Breast epithelium (tissue), 4 donors: ENCODE results near the gene DAPK3. TPM values are rescaled to one million over a fixed set of nuclear protein-coding genes. Genes with fewer than 3 reads are reported as not detected.

ENCODE experiments used
- DNase-seq, 2 donors: peaks; one replicate each; pipeline ENCODE4 v3.0.0-alpha.2; 2019; ENCODE audit warnings: low spot score in 2 of 2
- H3K27ac ChIP-seq, 2 donors: fragments of 200-600 bp; sonication (generic) in 1 of 2; one replicate each; pipeline ENCODE4 v1.5.1; 2016 to 2019; ENCODE audit warnings: mild to moderate bottlenecking in 1 of 2
- H3K27me3 ChIP-seq, 2 donors: fragments of 200-600 bp; sonication (generic) in 1 of 2; one replicate each; pipeline versions ENCODE4 v1.5.1 to v1.6.0; 2017 to 2019; ENCODE audit warnings: control low read depth in 1 of 2, mild to moderate bottlenecking in 1 of 2
- H3K36me3 ChIP-seq: fragments of 200-600 bp; one replicate; pipeline ENCODE4 v1.5.1; 2019
- H3K4me1 ChIP-seq, 2 donors: fragments of 200-600 bp; sonication (generic); one replicate each; pipeline ENCODE4 v1.5.1; 2016 to 2019; ENCODE audit warnings: control low read depth in 1 of 2
- H3K4me3 ChIP-seq, 3 donors: fragments of 200-600 bp; sonication (generic); 1 replicate in 2 of 3; 2 replicates in 1 of 3; pipeline ENCODE4 v1.5.1; 2016 to 2019; ENCODE audit warnings: mild to moderate bottlenecking in 3 of 3, moderate library complexity in 2 of 3
- H3K9me3 ChIP-seq, 2 donors: fragments of 200-600 bp; sonication (generic) in 1 of 2; one replicate each; pipeline ENCODE4 v1.5.1; 2016 to 2019; ENCODE audit warnings: control low read depth in 1 of 2
- CTCF ChIP-seq, 3 donors: fragments of 450-650 bp; IDR thresholded peaks; one replicate each; pipeline ENCODE4 v1.5.1; 2016 to 2017; ENCODE audit warnings: antibody characterized with exemption in 3 of 3, mild to moderate bottlenecking in 3 of 3, moderate library complexity in 3 of 3
- POLR2A ChIP-seq: fragments of 450-650 bp; IDR thresholded peaks from one replicate; pipeline ENCODE4 v1.6.1; 2016; ENCODE audit warnings: antibody characterized with exemption, mild to moderate bottlenecking, moderate library complexity
- POLR2AphosphoS5 ChIP-seq, 3 donors: sonication (generic); formaldehyde crosslinking; IDR thresholded peaks; one replicate each; pipeline ENCODE4 v1.6.1; 2017; ENCODE audit warnings: antibody characterized with exemption in 3 of 3
- intact Hi-C: fragments of 100-400 bp; cut with DNase I; formaldehyde crosslinking; loops from one replicate; pipeline ENCODE4 v1.15.1; 2023; ENCODE audit warnings: low total_unique reads
- total RNA-seq, 3 donors: library from RNA; depleted of rRNA; stranded (reverse); fragments of >200 nt; gene quantifications; one replicate each; pipeline ENCODE4 v1.1.0, GENCODE V29; 2016

Gene DAPK3
- total RNA-seq, 3 donors from 2014 or later: 60.3 to 68.6 (median 62.6) TPM

- H3K36me3 ChIP-seq: peaks cover 23% of the 10 kb centered on the region
- intact Hi-C loops: no loop called here
- H3K27me3 ChIP-seq: no peaks in the 10 kb centered on the region
- no peaks in the 10 kb centered on the region for H3K9me3 ChIP-seq
- TF ChIP-seq POLR2A (no peak), POLR2AphosphoS5 (IDR thresholded peaks at IDR 0.05) (no peak)
- peak in 1 of 2 donors; percentile 16 for DNase-seq
- peak overlapping the region; percentile 96 to 98 (median 97) for H3K4me3 ChIP-seq
- H3K27ac ChIP-seq: peak overlapping the region; percentile 98 to 99
- H3K4me1 ChIP-seq: peaks cover 17 to 32% of the 10 kb centered on the region in 2 donors
Measured at GRCh38 chr19:3985643-3986259, 14.9 kb upstream of the DAPK3 start.

- intact Hi-C loops: loop anchor here (5.0 kb wide), 1 partner anchor 77 kb away; no protein-coding TSS in a partner anchor
- H3K4me3 ChIP-seq: peak within 1 kb of the TSS; percentile 96 to 98 (median 97)
- H3K27me3 ChIP-seq: no peaks in the 10 kb centered on the region
- TF ChIP-seq CTCF (IDR thresholded peaks at IDR 0.05) (no peak), POLR2AphosphoS5 (IDR thresholded peaks at IDR 0.05) (peak; percentile 100), POLR2A (peak; percentile 99)
- peak within 1 kb of the TSS; percentile 98 to 99 for H3K27ac ChIP-seq
- H3K4me1 ChIP-seq: peaks cover 17 to 32% of the 10 kb centered on the region in 2 donors
- H3K36me3 ChIP-seq: peaks cover 30% of the 10 kb centered on the region
- DNase-seq: peak; percentile 85 to 92
- H3K9me3 ChIP-seq: no peaks in the 10 kb centered on the region
Measured at GRCh38 chr19:3984908-3985642, 14.2 kb upstream of the DAPK3 start, which contains the start of gene EEF2. EEF2 (minus strand) TSS chr19:3985463; CDS start chr19:3985380, 83 bp downstream.

GRCh38 chr19:3984584-3984907 is 13.6 kb upstream of the DAPK3 start:
- H3K4me3 ChIP-seq: peak overlapping the region; percentile 96 to 98 (median 97)
- H3K4me1 ChIP-seq: peaks cover 17 to 32% of the 10 kb centered on the region in 2 donors
- no peaks in the 10 kb centered on the region for H3K27me3 ChIP-seq
- peak in 1 of 2 donors; percentile 39 for DNase-seq
- intact Hi-C loops: loop anchor here (5.0 kb wide), 1 partner anchor 78 kb away; no protein-coding TSS in a partner anchor
- no peaks in the 10 kb centered on the region for H3K9me3 ChIP-seq
- H3K27ac ChIP-seq: peak overlapping the region; percentile 98 to 99
- H3K36me3 ChIP-seq: peaks cover 30% of the 10 kb centered on the region
- TF ChIP-seq POLR2A (no peak), CTCF (IDR thresholded peaks at IDR 0.05) (no peak)

GRCh38 chr19:3983936-3984583 is 13.2 kb upstream of the DAPK3 start:
- Histone ChIP-seq H3K9me3 (no peaks in the 10 kb centered on the region), H3K4me1 (peaks cover 17 to 32% of the 10 kb centered on the region in 2 donors), H3K27me3 (no peaks in the 10 kb centered on the region), H3K4me3 (peak overlapping the region; percentile 96 to 98 (median 97)), H3K27ac (peak overlapping the region; percentile 98 to 99), H3K36me3 (peaks cover 30% of the 10 kb centered on the region)
- DNase-seq: peak in 1 of 2 donors; percentile 47
- TF ChIP-seq POLR2AphosphoS5 (IDR thresholded peaks at IDR 0.05) (peak in 2 of 3 donors; percentile 24 to 49), POLR2A (no peak), CTCF (IDR thresholded peaks at IDR 0.05) (no peak)
- intact Hi-C loops: loop anchor here (5.0 kb wide), 1 partner anchor 78 kb away; no protein-coding TSS in a partner anchor

- Histone ChIP-seq H3K27me3 (no peaks in the 10 kb centered on the region), H3K36me3 (peaks cover 30% of the 10 kb centered on the region), H3K9me3 (no peaks in the 10 kb centered on the region), H3K4me3 (peak overlapping the region; percentile 96 to 98 (median 97)), H3K27ac (peak overlapping the region; percentile 98 to 99), H3K4me1 (peaks cover 17 to 32% of the 10 kb centered on the region in 2 donors)
- DNase-seq: peak in 1 of 2 donors; percentile 17
- intact Hi-C loops: loop anchor here (5.0 kb wide), 1 partner anchor 79 kb away; no protein-coding TSS in a partner anchor
- TF ChIP-seq POLR2A: no peak
- no peak for TF ChIP-seq POLR2AphosphoS5 (IDR thresholded peaks at IDR 0.05)
- TF ChIP-seq CTCF (IDR thresholded peaks at IDR 0.05): no peak
Measured at GRCh38 chr19:3983542-3983914, 12.6 kb upstream of the DAPK3 start.
